ENCODE results near the gene CHI3L1. TPM values are rescaled to one million over a fixed set of nuclear protein-coding genes. Genes with fewer than 3 reads are reported as not detected.

The CHI3L1 gene
- total and polyA plus RNA-seq, 9 donors: 4.0 to 70.5 (median 6.8) TPM; not detected in 1

DNA sequence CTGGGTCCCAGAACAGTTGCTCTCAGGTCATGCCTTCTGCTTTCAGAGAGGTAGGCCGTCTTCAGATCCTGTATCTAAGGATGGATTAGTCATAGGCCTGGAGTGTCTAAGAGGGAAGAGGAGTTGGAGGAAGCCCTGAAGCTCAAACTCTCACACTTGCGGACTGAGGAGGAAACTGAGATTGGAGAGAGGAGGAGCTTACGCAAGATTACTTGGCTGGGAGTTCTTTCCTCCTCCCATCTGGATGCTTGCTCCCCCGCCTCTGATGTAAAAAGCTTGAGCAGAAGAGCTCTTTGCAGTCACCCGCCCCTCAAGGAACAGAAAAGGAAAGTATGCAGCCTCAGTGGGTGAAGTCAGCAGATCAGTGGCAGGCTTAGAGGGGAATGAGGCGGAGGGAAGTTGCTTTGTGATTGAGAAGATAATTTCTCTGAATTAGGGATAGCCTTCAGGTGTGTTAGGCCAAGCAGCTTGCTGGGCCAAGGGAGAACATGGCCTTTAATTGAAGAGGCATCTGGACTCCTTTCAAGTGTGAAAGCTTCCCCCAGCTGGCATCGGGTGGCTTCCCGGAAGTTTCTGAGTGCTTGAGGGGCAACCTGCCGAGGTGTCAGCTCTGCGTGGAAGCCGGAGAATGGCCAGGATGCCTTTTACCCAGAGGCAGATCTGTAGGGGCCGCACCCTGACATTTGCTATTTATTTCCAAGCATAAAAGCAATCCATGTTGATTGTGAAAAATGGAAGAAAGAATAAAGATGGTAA, 52.4 kb downstream of the CHI3L1 start:
- Histone ChIP-seq H3K4me1 (ENCODE audit: insufficient read depth) (no peaks in the 10 kb centered on the region), H3K27me3 (no peaks in the 10 kb centered on the region), H3K4me3 (no peak overlapping the region), H3K27ac (no peak overlapping the region), H3K9me3 (no peaks in the 10 kb centered on the region), H3K36me3 (no peaks in the 10 kb centered on the region)
- no peak for TF ChIP-seq EP300 (IDR thresholded peaks at IDR 0.05)
- TF ChIP-seq, protein P1, sequence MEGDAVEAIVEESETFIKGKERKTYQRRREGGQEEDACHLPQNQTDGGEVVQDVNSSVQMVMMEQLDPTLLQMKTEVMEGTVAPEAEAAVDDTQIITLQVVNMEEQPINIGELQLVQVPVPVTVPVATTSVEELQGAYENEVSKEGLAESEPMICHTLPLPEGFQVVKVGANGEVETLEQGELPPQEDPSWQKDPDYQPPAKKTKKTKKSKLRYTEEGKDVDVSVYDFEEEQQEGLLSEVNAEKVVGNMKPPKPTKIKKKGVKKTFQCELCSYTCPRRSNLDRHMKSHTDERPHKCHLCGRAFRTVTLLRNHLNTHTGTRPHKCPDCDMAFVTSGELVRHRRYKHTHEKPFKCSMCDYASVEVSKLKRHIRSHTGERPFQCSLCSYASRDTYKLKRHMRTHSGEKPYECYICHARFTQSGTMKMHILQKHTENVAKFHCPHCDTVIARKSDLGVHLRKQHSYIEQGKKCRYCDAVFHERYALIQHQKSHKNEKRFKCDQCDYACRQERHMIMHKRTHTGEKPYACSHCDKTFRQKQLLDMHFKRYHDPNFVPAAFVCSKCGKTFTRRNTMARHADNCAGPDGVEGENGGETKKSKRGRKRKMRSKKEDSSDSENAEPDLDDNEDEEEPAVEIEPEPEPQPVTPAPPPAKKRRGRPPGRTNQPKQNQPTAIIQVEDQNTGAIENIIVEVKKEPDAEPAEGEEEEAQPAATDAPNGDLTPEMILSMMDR (IDR thresholded peaks at IDR 0.05): no peak
- no peak for TF ChIP-seq POLR2A (IDR thresholded peaks at IDR 0.05)
- peak in 1 of 5 donors; percentile 7 for DNase-seq
- 66 to 72% (median 70%) methylated on average over 12 of the region's 12 CpGs for WGBS, 3 donors
- intact Hi-C loops (cut with DNase I): no loop called here

DNA sequence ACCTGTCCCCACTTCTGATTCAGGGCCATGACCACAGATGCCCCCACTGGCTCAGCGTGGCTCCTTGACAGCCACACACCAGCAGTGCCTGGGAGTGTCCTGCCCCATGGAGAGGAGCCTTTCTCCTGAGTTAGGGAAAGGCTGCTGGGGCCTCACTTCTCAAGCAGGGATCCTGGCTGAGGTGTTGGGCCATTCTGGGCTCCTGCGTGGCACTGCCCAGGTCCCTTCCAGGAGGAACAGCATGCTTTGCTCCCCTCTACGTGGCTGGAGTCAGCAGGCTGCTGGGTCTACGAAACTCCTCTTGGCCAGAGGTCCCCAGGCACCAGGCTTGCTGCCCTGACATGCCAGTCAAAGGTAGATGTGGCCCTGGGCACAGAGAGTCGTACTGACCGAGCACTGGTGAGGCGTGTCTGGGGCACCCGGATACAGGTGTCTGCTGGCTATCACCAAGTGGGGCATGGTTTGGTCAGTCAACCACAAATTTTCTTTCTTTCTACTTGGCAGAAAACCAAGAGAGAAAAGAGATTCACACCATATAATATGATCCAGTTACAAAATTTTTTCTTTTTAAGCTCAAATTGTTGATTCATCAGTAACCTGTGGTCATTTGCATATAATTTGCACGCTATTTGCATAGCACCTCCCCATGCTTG, 54.8 kb downstream of the CHI3L1 start:
- Histone ChIP-seq H3K4me3 (no peak overlapping the region), H3K9me3 (no peaks in the 10 kb centered on the region), H3K27me3 (no peaks in the 10 kb centered on the region), H3K27ac (no peak overlapping the region), H3K4me1 (ENCODE audit: insufficient read depth) (peaks cover 5% of the 10 kb centered on the region), H3K36me3 (no peaks in the 10 kb centered on the region)
- DNase-seq: peak in 1 of 5 donors; percentile 18
- intact Hi-C loops (cut with DNase I): no loop called here
- WGBS, 3 donors: 83 to 90% (median 87%) methylated on average over 9 of the region's 9 CpGs
- TF ChIP-seq, protein P1 (IDR thresholded peaks at IDR 0.05): no peak
- TF ChIP-seq POLR2A (IDR thresholded peaks at IDR 0.05) (no peak), EP300 (IDR thresholded peaks at IDR 0.05) (no peak)

DNA sequence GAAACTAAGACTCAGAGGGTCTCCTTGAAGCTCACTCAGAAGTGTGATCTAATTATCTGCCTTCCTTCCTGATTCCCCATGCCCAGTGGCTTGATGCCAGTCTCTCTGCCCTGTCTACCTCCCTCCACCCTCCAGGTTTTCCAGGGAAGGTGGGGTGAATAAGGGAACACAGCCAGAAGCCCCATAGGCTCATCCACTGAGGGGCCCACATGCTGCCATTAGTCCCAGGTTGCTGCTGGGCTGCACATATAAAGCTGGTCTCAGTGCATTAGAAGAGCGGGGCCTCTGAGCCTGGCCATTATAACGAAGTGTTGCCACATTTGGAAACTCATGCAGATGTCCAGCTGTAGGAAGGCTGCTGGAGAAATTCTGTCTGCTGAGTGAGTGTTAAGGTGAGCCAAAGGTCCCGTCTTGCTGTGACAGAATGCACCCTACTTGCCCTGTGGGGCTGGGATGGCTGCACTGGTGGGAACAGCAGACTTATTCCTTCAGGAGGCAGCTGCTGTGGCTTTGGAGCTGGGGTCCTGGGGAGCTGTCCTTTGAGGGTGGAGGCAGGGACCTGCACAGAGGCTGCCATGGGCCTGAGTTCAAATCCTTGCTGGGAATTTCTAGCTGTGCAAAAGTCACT, 56.0 kb downstream of the CHI3L1 start:
- intact Hi-C loops (cut with DNase I): no loop called here
- peak in 1 of 5 donors; percentile 18 for DNase-seq
- 83 to 88% (median 86%) methylated on average over 3 of the region's 3 CpGs for WGBS, 3 donors
- Histone ChIP-seq H3K27ac (no peak overlapping the region), H3K36me3 (no peaks in the 10 kb centered on the region), H3K4me1 (ENCODE audit: insufficient read depth) (peaks cover 5% of the 10 kb centered on the region), H3K9me3 (no peaks in the 10 kb centered on the region), H3K27me3 (no peaks in the 10 kb centered on the region), H3K4me3 (no peak overlapping the region)
- TF ChIP-seq, protein P1 (IDR thresholded peaks at IDR 0.05): no peak
- TF ChIP-seq POLR2A (IDR thresholded peaks at IDR 0.05): no peak
- TF ChIP-seq EP300 (IDR thresholded peaks at IDR 0.05): no peak

DNA sequence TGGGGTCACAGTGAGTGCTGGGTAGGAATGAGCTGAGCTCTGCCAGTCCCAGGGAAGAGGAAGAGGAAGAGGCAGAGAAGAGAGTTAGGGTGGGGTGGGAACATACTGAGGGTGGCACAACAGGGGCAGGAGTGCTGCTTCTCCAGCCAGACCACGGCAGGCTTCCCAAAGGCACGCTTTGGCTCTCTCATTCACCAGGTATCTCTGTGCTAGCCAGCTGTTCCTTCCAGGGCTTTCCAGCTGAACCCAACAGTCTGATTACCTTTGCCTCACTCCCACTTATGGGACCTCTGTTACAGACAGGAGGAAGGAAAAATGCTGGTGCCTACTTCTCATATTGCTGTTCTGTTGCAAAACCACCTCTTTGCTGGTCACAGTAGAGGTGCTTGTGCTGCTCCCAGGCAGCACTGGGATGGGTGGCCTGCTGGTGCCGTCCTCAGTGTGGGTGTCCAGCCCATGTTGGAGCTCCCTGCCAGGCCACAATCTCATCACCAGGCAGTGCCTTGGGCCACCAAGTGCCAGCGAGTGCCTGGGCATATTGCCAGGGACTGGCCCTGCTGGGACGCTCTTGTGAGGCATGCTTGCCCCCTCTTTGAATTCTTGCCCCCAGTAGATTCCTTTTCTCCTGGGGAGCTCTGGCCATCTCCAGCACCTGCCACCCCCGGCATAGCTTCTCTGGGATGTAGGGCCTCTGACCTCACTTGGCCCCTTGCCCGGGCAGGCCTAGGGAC, 56.8 kb downstream of the CHI3L1 start:
- WGBS, 3 donors: 48 to 55% (median 55%) methylated on average over 7 of the region's 7 CpGs
- DNase-seq: peak in 2 of 5 donors; percentile 23 to 44
- intact Hi-C loops (cut with DNase I): loop anchor here in 1 of 4 donors (5.0 kb wide), 1 partner anchor 88 kb away; no protein-coding TSS in a partner anchor

More for the DNA sequence above, 56.8 kb downstream of the CHI3L1 start:
- TF ChIP-seq EP300 (IDR thresholded peaks at IDR 0.05) (no peak), POLR2A (IDR thresholded peaks at IDR 0.05) (no peak)
- TF ChIP-seq, protein P1 (IDR thresholded peaks at IDR 0.05): no peak
- Histone ChIP-seq H3K4me3 (no peak overlapping the region), H3K4me1 (ENCODE audit: insufficient read depth) (peaks cover 5% of the 10 kb centered on the region), H3K9me3 (no peaks in the 10 kb centered on the region), H3K36me3 (no peaks in the 10 kb centered on the region), H3K27me3 (no peaks in the 10 kb centered on the region), H3K27ac (no peak overlapping the region)

All from ovary (tissue), 9 donors.